ENCODE measurements around the gene FAR2. TPM values are rescaled to one million over a fixed set of nuclear protein-coding genes. Genes with fewer than 3 reads are reported as not detected.

The FAR2 gene
- total and polyA plus RNA-seq, 8 donors = 1.7 to 96.7 (median 3.3) TPM; not detected in 1

DNA sequence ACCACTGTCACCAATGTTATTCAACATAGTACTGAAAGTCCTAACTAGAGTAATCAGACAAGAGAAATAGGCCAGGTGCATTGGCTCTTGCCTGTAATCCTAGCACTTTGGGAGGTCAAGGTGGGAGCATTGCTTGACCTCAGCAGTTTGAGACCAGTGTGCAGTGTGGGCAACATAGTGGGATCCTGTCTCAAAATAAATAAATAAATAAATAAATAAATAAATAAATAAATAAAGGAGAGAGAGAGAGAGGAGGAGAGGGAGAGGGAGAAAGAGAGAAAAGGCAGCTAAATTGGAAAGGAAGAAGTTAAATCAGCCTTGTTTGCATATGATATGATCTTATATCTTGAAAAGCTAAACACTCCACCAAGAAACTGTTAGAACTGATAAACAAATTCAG, 115.3 kb downstream of the FAR2 start:
- intact Hi-C loops (cut with DNase I; ENCODE audit: low total_unique reads) = no loop called here
- Histone ChIP-seq H3K9me3 (peaks cover 0 to 27% (median 12%) of the 10 kb centered on the region in 4 donors), H3K27ac (no peak overlapping the region), H3K4me3 (no peak overlapping the region), H3K4me1 (no peaks in the 10 kb centered on the region), H3K36me3 (no peaks in the 10 kb centered on the region), H3K27me3 (no peaks in the 10 kb centered on the region)
- DNase-seq = no peak
- TF ChIP-seq POLR2A (IDR thresholded peaks at IDR 0.05) (no peak), POLR2AphosphoS5 (IDR thresholded peaks at IDR 0.05) (no peak), EP300 (IDR thresholded peaks at IDR 0.05) (no peak)
- TF ChIP-seq, protein P1, sequence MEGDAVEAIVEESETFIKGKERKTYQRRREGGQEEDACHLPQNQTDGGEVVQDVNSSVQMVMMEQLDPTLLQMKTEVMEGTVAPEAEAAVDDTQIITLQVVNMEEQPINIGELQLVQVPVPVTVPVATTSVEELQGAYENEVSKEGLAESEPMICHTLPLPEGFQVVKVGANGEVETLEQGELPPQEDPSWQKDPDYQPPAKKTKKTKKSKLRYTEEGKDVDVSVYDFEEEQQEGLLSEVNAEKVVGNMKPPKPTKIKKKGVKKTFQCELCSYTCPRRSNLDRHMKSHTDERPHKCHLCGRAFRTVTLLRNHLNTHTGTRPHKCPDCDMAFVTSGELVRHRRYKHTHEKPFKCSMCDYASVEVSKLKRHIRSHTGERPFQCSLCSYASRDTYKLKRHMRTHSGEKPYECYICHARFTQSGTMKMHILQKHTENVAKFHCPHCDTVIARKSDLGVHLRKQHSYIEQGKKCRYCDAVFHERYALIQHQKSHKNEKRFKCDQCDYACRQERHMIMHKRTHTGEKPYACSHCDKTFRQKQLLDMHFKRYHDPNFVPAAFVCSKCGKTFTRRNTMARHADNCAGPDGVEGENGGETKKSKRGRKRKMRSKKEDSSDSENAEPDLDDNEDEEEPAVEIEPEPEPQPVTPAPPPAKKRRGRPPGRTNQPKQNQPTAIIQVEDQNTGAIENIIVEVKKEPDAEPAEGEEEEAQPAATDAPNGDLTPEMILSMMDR (IDR thresholded peaks at IDR 0.05) = no peak

DNA sequence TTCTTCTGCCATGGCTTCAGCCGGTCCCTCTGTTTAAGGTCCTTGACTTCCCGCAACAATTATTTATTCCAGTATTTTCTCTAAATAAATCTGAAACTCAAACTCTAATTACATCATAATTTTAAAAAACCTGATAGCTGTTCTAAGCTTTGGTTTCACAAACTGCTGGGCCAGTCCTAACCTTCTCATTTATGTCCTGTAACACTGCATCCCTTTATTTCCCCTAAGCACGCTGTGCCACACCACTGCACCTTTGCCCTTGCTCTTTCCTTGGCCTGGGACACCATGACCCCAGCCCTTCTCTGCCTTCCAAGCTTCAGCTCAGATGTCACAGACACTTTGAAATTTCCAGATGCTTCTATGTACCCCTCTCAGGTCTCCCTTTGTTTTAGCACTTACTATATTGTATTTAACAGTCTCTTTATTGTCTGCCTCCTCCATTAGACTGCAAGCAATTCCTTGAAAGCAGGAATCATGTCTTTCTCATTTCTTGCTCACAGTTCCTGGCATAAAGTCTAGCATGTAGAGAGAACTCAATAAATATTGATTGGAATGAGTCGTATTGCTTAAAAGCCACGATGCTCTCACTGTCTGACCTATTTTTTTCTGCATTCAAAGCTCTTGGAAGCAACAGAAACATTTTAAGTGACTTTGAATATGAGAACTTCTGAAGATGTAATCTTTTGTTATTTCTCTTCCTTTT, 120.8 kb downstream of the FAR2 start:
- Histone ChIP-seq H3K27ac (no peak overlapping the region), H3K36me3 (peaks cover 0 to 5% (median 0%) of the 10 kb centered on the region in 4 donors), H3K9me3 (peaks cover 0 to 5% (median 1%) of the 10 kb centered on the region in 4 donors), H3K27me3 (no peaks in the 10 kb centered on the region), H3K4me3 (no peak overlapping the region), H3K4me1 (no peaks in the 10 kb centered on the region)
- 88 to 91% (median 90%) methylated on average over 5 of the region's 5 CpGs for WGBS, 5 donors
- TF ChIP-seq POLR2A (IDR thresholded peaks at IDR 0.05) (no peak), POLR2AphosphoS5 (IDR thresholded peaks at IDR 0.05) (no peak), EP300 (IDR thresholded peaks at IDR 0.05) (no peak)
- TF ChIP-seq, protein P1 (IDR thresholded peaks at IDR 0.05) = no peak
- DNase-seq = no peak
- intact Hi-C loops (cut with DNase I; ENCODE audit: low total_unique reads) = no loop called here

DNA sequence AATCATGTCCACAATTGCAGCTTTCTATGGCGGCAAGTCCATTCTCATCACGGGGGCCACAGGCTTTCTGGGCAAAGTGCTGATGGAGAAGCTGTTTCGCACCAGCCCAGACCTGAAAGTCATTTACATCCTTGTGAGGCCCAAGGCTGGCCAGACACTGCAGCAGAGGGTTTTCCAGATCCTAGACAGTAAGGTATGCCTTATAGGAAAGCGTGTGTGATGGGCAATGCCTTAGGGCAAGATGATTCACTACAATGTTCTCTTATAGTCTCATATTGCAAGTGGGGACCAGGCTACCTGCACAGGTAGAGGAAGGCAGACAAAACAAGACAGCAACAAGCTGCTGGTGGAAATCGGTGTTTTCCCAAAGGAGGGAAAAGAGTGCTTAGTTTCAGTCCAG, 121.4 kb downstream of the FAR2 start:
- no peak overlapping the region for H3K27ac ChIP-seq
- peaks cover 0 to 5% (median 0%) of the 10 kb centered on the region in 4 donors for H3K36me3 ChIP-seq
- no peak for DNase-seq
- H3K27me3 ChIP-seq = no peaks in the 10 kb centered on the region
- TF ChIP-seq EP300 (IDR thresholded peaks at IDR 0.05) = no peak
- no peak for TF ChIP-seq POLR2A (IDR thresholded peaks at IDR 0.05)
- TF ChIP-seq, protein P1 (IDR thresholded peaks at IDR 0.05) = no peak
- TF ChIP-seq POLR2AphosphoS5 (IDR thresholded peaks at IDR 0.05) = no peak
- intact Hi-C loops (cut with DNase I; ENCODE audit: low total_unique reads) = no loop called here
- no peak overlapping the region for H3K4me3 ChIP-seq
- 91 to 96% (median 95%) methylated on average over 5 of the region's 5 CpGs for WGBS, 5 donors
- H3K9me3 ChIP-seq = no peaks in the 10 kb centered on the region
- no peaks in the 10 kb centered on the region for H3K4me1 ChIP-seq

DNA sequence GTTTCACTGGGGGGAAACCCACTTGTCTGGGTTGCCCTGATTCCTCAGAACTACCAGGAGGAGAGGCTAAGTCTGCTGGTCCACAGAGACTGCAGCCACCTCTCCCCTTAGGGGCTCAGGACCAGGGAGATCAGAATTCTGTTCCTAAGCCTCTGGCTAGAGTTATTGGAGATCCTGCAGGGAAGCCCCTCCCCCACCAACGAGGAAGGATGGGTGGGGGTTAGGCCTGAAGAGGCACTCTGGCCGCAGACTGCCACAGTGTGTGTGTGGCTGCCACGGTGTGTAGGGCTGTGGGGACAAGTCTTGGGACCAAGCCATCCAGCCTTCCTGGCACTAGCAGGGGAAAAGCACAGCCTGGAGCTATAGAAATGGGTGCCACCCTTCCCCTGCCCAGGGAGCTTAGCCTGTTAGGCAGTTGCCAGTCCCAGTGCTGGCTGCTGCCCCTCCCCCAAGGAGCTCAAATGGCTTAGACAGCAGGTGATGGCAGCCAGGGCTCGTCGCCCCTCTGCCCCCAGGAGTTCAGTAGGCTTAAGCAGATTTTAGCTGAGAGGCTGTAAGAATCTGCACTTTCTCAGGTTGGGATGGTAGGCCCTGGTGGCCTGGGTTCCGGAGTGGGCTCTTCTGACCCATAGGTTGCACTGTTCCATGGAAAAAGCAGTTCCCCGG, 124.2 kb downstream of the FAR2 start:
- 72 to 98% (median 77%) methylated on average over 4 to 7 of the region's 7 CpGs for WGBS, 5 donors
- Histone ChIP-seq H3K27me3 (no peaks in the 10 kb centered on the region), H3K27ac (no peak overlapping the region), H3K36me3 (peaks cover 0 to 5% (median 0%) of the 10 kb centered on the region in 4 donors), H3K4me3 (no peak overlapping the region), H3K9me3 (no peaks in the 10 kb centered on the region), H3K4me1 (no peaks in the 10 kb centered on the region)
- intact Hi-C loops (cut with DNase I; ENCODE audit: low total_unique reads) = no loop called here
- no peak for DNase-seq
- TF ChIP-seq, protein P1 (IDR thresholded peaks at IDR 0.05) = no peak
- TF ChIP-seq POLR2AphosphoS5 (IDR thresholded peaks at IDR 0.05) = no peak
- TF ChIP-seq EP300 (IDR thresholded peaks at IDR 0.05) = no peak
- no peak for TF ChIP-seq POLR2A (IDR thresholded peaks at IDR 0.05)
